ENCODE results near the gene TMEM263.

GRCh38 chr12:106957583-106957982, 1.9 kb downstream of the TMEM263 start:
- TF ChIP-seq CTCF (IDR thresholded peaks at IDR 0.05) (no peak), REST (IDR thresholded peaks at IDR 0.05; ENCODE audit: insufficient read depth in 1 of 2, low read depth in 2 of 2, low read length in 1 of 2) (no peak), POLR2AphosphoS5 (IDR thresholded peaks at IDR 0.05; ENCODE audit: low read depth, low read length) (no peak), SIN3A (IDR thresholded peaks at IDR 0.05; ENCODE audit: borderline replicate concordance, insufficient read depth, low read depth, low read length) (no peak)
